Measurements from ENCODE around the gene GALNT10. TPM values are rescaled to one million over a fixed set of nuclear protein-coding genes. Genes with fewer than 3 reads are reported as not detected.

The GALNT10 gene
- polyA plus RNA-seq, 1 of the 3 experiments (the other 2 are of a cell fraction) = 56.3 TPM

GRCh38 chr5:154237376-154237743, 46.8 kb downstream of the GALNT10 start:
- Histone ChIP-seq H3K27ac (ENCODE audit: low read depth in 2 of 2, low read length in 1 of 2) (no peak overlapping the region), H2AFZ (ENCODE audit: low read depth) (no peak overlapping the region), H4K20me1 (ENCODE audit: insufficient read depth) (peaks cover 31% of the 10 kb centered on the region), H3K36me3 (replicated peaks in 1 of 2; ENCODE audit: control insufficient read depth in 1 of 2, insufficient read depth in 2 of 2, low read length in 1 of 2) (peaks cover 0 to 7% of the 10 kb centered on the region in 2 experiments), H3F3A (replicated peaks; ENCODE audit: insufficient read depth) (no peaks in the 10 kb centered on the region), H3K4me1 (ENCODE audit: control insufficient read depth in 1 of 2, insufficient read depth in 2 of 2, low read depth in 1 of 2, low read length in 1 of 2) (peaks cover 0 to 2% of the 10 kb centered on the region in 2 experiments; a peak in 1 of 4 replicates), H3K27me3 (ENCODE audit: insufficient read depth) (no peaks in the 10 kb centered on the region), H3K4me3 (ENCODE audit: low read depth in 2 of 2, low read length in 1 of 2) (no peak overlapping the region), H3K9me2 (no peaks in the 10 kb centered on the region), H3K9me3 (no peaks in the 10 kb centered on the region), H3K4me2 (no peak overlapping the region), H3K79me2 (ENCODE audit: insufficient read depth) (peaks cover 99% of the 10 kb centered on the region), H3K9ac (no peak overlapping the region)
- TF ChIP-seq YY1 (IDR thresholded peaks at IDR 0.05; ENCODE audit: low read depth) (no peak), REST (IDR thresholded peaks at IDR 0.05; ENCODE audit: low read depth, low read length) (peak; percentile 85; the same call in 1 of the 2 replicates)
- POLR2A ChIA-PET = no interaction called here
- CTCF ChIA-PET = interaction anchor here (1.4 kb wide), 1 partner anchor 168 kb away, joined by 5 read pairs; no protein-coding TSS in a partner anchor
- no peak for DNase-seq
- 96% methylated on average over 5 of the region's 5 CpGs for WGBS (ENCODE audit: low lambda C conversion rate)

DNA sequence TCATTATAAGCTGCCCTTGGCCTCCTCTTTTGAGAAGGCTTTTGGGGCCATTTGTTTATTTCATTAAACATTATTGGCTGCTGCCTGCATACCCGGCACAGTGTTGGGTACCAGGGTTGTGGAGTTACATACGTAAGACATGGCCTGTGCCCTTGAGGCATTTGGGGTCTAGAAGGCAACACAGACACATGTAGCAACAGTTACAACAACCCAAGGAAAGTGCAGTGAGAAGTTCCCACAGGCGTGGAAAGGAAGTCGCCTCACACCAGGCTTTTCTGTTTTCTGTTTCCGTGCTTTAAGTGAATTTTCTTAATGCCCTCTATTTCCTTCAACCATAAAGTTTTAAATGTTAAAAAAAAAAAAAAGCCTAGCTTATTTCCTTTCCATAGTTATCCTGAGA, 47.4 kb downstream of the GALNT10 start:
- Histone ChIP-seq H3K27ac (ENCODE audit: low read depth in 2 of 2, low read length in 1 of 2) (no peak overlapping the region), H3K79me2 (ENCODE audit: insufficient read depth) (peaks cover 99% of the 10 kb centered on the region), H3K4me3 (ENCODE audit: low read depth in 2 of 2, low read length in 1 of 2) (no peak overlapping the region), H4K20me1 (ENCODE audit: insufficient read depth) (peaks cover 31% of the 10 kb centered on the region), H3K27me3 (ENCODE audit: insufficient read depth) (no peaks in the 10 kb centered on the region), H3K9ac (no peak overlapping the region), H3K9me3 (no peaks in the 10 kb centered on the region), H3K4me1 (ENCODE audit: control insufficient read depth in 1 of 2, insufficient read depth in 2 of 2, low read depth in 1 of 2, low read length in 1 of 2) (peaks cover 0 to 2% of the 10 kb centered on the region in 2 experiments; a peak in 1 of 4 replicates), H3K9me2 (no peaks in the 10 kb centered on the region), H3K4me2 (no peak overlapping the region), H2AFZ (ENCODE audit: low read depth) (no peak overlapping the region), H3F3A (replicated peaks; ENCODE audit: insufficient read depth) (no peaks in the 10 kb centered on the region), H3K36me3 (replicated peaks in 1 of 2; ENCODE audit: control insufficient read depth in 1 of 2, insufficient read depth in 2 of 2, low read length in 1 of 2) (peaks cover 0 to 7% of the 10 kb centered on the region in 2 experiments)
- WGBS (ENCODE audit: low lambda C conversion rate) = 87% methylated on average over 5 of the region's 5 CpGs
- POLR2A ChIA-PET = no interaction called here
- no peak for DNase-seq
- TF ChIP-seq SMC3 (IDR thresholded peaks at IDR 0.05; ENCODE audit: low read depth, low read length) = no peak
- CTCF ChIA-PET = interaction anchor here (1.2 kb wide), 1 partner anchor 165 kb away, joined by 4 read pairs; no protein-coding TSS in a partner anchor

DNA sequence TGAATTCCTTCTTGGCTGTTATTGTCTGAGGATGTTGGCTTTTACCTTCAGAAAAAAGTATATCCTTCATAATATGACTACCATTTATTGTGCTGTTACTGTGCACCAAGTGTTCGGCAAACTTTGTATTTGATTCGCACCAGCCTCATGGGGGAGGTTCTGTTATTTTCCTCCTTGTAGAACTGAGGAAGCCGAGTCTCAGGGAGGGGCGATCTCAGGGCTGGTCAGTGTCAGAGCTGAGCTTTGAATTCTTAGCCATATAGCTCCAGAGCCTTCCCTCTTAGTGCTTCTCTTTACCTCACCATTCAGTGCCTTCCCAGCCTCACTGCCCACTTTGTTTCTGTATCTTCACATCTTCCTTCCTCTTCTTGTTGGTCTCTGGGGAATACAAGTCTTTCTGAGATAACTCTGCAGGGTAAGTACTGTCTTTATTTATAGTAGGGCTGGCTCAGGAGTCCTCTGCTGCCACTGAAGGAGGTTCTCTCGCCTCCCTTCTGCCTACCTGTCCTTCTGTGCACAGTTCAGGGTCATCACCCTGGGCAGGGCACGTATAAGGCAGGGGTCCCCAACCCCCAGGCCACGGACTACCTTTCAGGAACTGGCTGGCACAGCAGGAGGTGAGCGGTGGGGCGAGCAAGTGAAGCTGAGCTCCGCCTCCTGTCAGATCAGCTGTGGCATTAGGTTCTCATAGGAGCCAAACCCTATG, 48.4 kb downstream of the GALNT10 start:
- WGBS (ENCODE audit: low lambda C conversion rate) = 76% methylated on average over 6 of the region's 10 CpGs
- no peak overlapping the region for H3K4me3 ChIP-seq (ENCODE audit: low read depth in 2 of 2, low read length in 1 of 2)
- no peak overlapping the region for H2AFZ ChIP-seq (ENCODE audit: low read depth)
- H3K9me3 ChIP-seq = no peaks in the 10 kb centered on the region
- no peaks in the 10 kb centered on the region for H3K9me2 ChIP-seq
- no peak for DNase-seq
- ChIA-PET POLR2A (no interaction called here), CTCF (interaction anchor here (1.2 kb wide), 1 partner anchor 166 kb away, joined by 4 read pairs; no protein-coding TSS in a partner anchor)
- H4K20me1 ChIP-seq (ENCODE audit: insufficient read depth) = peaks cover 27% of the 10 kb centered on the region
- no peak overlapping the region for H3K9ac ChIP-seq
- peaks cover 2% of the 10 kb centered on the region in 2 experiments; a peak in 2 of 4 replicates for H3K4me1 ChIP-seq (ENCODE audit: control insufficient read depth in 1 of 2, insufficient read depth in 2 of 2, low read depth in 1 of 2, low read length in 1 of 2)
- H3F3A ChIP-seq (replicated peaks; ENCODE audit: insufficient read depth) = no peaks in the 10 kb centered on the region
- H3K79me2 ChIP-seq (ENCODE audit: insufficient read depth) = peaks cover 99% of the 10 kb centered on the region
- H3K27me3 ChIP-seq (ENCODE audit: insufficient read depth) = no peaks in the 10 kb centered on the region
- no peak overlapping the region for H3K4me2 ChIP-seq
- peaks cover 0 to 11% of the 10 kb centered on the region in 2 experiments for H3K36me3 ChIP-seq (replicated peaks in 1 of 2; ENCODE audit: control insufficient read depth in 1 of 2, insufficient read depth in 2 of 2, low read length in 1 of 2)
- TF ChIP-seq ELF1 (IDR thresholded peaks at IDR 0.05) (no peak), YY1 (IDR thresholded peaks at IDR 0.05; ENCODE audit: low read depth) (no peak), USF1 (IDR thresholded peaks at IDR 0.05; ENCODE audit: borderline replicate concordance, low read depth) (no peak), GATA2 (CRISPR knock-in tag; IDR thresholded peaks at IDR 0.05) (no peak), SMC3 (IDR thresholded peaks at IDR 0.05; ENCODE audit: low read depth, low read length) (no peak), EZH2phosphoT487 (IDR thresholded peaks at IDR 0.05; ENCODE audit: borderline replicate concordance, low read depth) (no peak), FOXM1 (IDR thresholded peaks at IDR 0.05; ENCODE audit: low read depth) (no peak), PBX3 (IDR thresholded peaks at IDR 0.05) (no peak)
- TF ChIP-seq, protein P1, sequence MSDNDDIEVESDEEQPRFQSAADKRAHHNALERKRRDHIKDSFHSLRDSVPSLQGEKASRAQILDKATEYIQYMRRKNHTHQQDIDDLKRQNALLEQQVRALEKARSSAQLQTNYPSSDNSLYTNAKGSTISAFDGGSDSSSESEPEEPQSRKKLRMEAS (IDR thresholded peaks at IDR 0.05; ENCODE audit: low read depth) = no peak
- TF ChIP-seq, protein P2, sequence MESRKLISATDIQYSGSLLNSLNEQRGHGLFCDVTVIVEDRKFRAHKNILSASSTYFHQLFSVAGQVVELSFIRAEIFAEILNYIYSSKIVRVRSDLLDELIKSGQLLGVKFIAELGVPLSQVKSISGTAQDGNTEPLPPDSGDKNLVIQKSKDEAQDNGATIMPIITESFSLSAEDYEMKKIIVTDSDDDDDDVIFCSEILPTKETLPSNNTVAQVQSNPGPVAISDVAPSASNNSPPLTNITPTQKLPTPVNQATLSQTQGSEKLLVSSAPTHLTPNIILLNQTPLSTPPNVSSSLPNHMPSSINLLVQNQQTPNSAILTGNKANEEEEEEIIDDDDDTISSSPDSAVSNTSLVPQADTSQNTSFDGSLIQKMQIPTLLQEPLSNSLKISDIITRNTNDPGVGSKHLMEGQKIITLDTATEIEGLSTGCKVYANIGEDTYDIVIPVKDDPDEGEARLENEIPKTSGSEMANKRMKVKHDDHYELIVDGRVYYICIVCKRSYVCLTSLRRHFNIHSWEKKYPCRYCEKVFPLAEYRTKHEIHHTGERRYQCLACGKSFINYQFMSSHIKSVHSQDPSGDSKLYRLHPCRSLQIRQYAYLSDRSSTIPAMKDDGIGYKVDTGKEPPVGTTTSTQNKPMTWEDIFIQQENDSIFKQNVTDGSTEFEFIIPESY (IDR thresholded peaks at IDR 0.05; ENCODE audit: borderline replicate concordance, low read depth) = no peak
- H3K27ac ChIP-seq (ENCODE audit: low read depth in 2 of 2, low read length in 1 of 2) = no peak overlapping the region
